Activated CD4-positive, alpha-beta T cell treated with anti-CD3 and anti-CD28 coated beads for 4 hours (primary cell): Measurements from ENCODE around the gene ATRN.

ENCODE experiments used
- DNase-seq, 2 donors: peaks; one replicate each; pipeline ENCODE4 v3.0.0-alpha.2; 2020

The ATRN gene

DNA sequence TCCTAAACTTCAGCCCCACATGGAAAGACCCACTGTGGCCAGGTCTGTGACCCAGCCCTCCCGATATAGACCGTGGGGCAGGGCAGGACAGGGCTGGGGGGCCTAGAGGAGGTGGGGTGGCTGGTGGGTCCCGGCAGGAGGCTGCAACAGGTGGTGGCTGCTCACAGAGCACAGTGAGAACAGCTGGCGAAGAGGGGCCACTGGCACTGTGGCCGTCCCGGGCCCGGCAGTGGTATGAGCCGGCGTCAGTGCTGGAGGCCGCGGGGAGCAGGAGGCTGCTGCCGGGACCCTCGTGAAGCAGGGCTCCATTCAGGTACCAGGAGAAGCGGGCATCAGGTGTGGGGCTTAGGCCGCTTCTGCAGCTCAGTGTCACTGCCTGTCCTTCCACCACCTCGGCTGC lies 228.2 kb downstream of the ATRN start:
- no peak for DNase-seq
